Muscle of leg (tissue), 11 donors: ENCODE data around the gene SUGT1. TPM values are rescaled to one million over a fixed set of nuclear protein-coding genes. Genes with fewer than 3 reads are reported as not detected.
A peak's percentile ranks its signal among the peaks of the same experiment; 100 is the strongest.
"Not testable (repeated sequence)": the region's sequence is repeated elsewhere in the genome, so short reads cannot be mapped to it uniquely, and the experiment has no call there.

Experiments used
- DNase-seq: peaks from one replicate; pipeline ENCODE4 v3.0.0; 2013
- H3K27ac ChIP-seq: one replicate; pipeline ENCODE4 v1.5.1; 2013; ENCODE audit warnings: mild to moderate bottlenecking, low read length, control low read depth
- H3K27me3 ChIP-seq: one replicate; pipeline ENCODE4 v1.6.1; 2013; ENCODE audit warnings: low read length; ENCODE audit not compliant: control insufficient read depth, insufficient read depth
- H3K36me3 ChIP-seq: one replicate; pipeline ENCODE4 v1.6.1; 2013; ENCODE audit warnings: low read length; ENCODE audit not compliant: control insufficient read depth, insufficient read depth
- H3K4me1 ChIP-seq: one replicate; pipeline ENCODE4 v1.6.1; 2013; ENCODE audit warnings: low read length; ENCODE audit not compliant: control insufficient read depth, insufficient read depth
- H3K4me3 ChIP-seq: one replicate; pipeline ENCODE4 v1.5.1; 2013; ENCODE audit warnings: low read length, control low read depth
- H3K9me3 ChIP-seq: replicated peaks from 2 replicates; pipeline ENCODE4 v1.6.1; 2013; ENCODE audit warnings: low read depth, low read length; ENCODE audit not compliant: control insufficient read depth
- WGBS: methylation state at CpG from one replicate; pipeline ENCODE4 v1.1.5; 2013; ENCODE audit warnings: missing lambda C conversion rate; ENCODE audit not compliant: insufficient coverage; 5-methylcytosine and 5-hydroxymethylcytosine counted together
- polyA plus RNA-seq, 8 donors: library from polyadenylated mRNA; unstranded; fragments of 120-200 nt; gene quantifications; one replicate each; pipeline versions ENCODE4 v1.2.1 to v1.2.3, GENCODE V29; 2013; ENCODE audit warnings: inconsistent platforms in 1 of 8, low replicate concordance in 1 of 8; ENCODE audit not compliant: insufficient read length in 8 of 8, insufficient read depth in 1 of 8
- total RNA-seq: library from RNA; stranded (reverse); fragments of 120-200 nt; gene quantifications from one replicate; pipeline ENCODE4 v1.2.4, GENCODE V29; 2013

SUGT1 gene
- total and polyA plus RNA-seq, 9 donors: 33.6 to 42.7 (median 36.0) TPM

- Histone ChIP-seq H3K27me3 (no peaks in the 10 kb centered on the region), H3K36me3 (no peaks in the 10 kb centered on the region), H3K4me3 (no peak overlapping the region), H3K9me3 (no peaks in the 10 kb centered on the region), H3K4me1 (no peaks in the 10 kb centered on the region), H3K27ac (no peak overlapping the region)
- 33% methylated on average over 1 of the region's 6 CpGs for WGBS
- peak; percentile 3 for DNase-seq
These were observed 49.3 kb downstream of the SUGT1 start for GRCh38 chr13:52701728-52702465.

GRCh38 chr13:52703482-52703881, 50.8 kb downstream of the SUGT1 start:
- Histone ChIP-seq H3K9me3 (no peaks in the 10 kb centered on the region), H3K36me3 (no peaks in the 10 kb centered on the region), H3K4me3 (no peak overlapping the region), H3K27me3 (no peaks in the 10 kb centered on the region), H3K27ac (no peak overlapping the region), H3K4me1 (no peaks in the 10 kb centered on the region)
- WGBS: 7% methylated on average over 3 of the region's 6 CpGs
- no peak for DNase-seq

- WGBS: no CpG with 5 or more reads among the region's 3 CpGs
- Histone ChIP-seq H3K4me3 (no peak overlapping the region), H3K4me1 (peaks cover under 1% of the 10 kb centered on the region), H3K27me3 (no peaks in the 10 kb centered on the region), H3K27ac (no peak overlapping the region), H3K36me3 (no peaks in the 10 kb centered on the region), H3K9me3 (no peaks in the 10 kb centered on the region)
- DNase-seq: no peak
These were observed 53.4 kb downstream of the SUGT1 start for GRCh38 chr13:52706081-52706480.

- Histone ChIP-seq H3K36me3 (no peaks in the 10 kb centered on the region), H3K9me3 (no peaks in the 10 kb centered on the region), H3K27ac (no peak overlapping the region), H3K4me3 (no peak overlapping the region), H3K4me1 (peaks cover 9% of the 10 kb centered on the region), H3K27me3 (no peaks in the 10 kb centered on the region)
- WGBS: no CpG with 5 or more reads among the region's 1 CpG
- no peak for DNase-seq
These were observed 54.7 kb downstream of the SUGT1 start for GRCh38 chr13:52707375-52707774.

- H3K27me3 ChIP-seq, H3K36me3 ChIP-seq, H3K4me1 ChIP-seq, H3K4me3 ChIP-seq, H3K9me3 ChIP-seq, H3K27ac ChIP-seq, DNase-seq: not testable (repeated sequence)
- WGBS: 78% methylated on average over 8 of the region's 12 CpGs
These were observed 55.6 kb downstream of the SUGT1 start for GRCh38 chr13:52708266-52708665.

- no peaks in the 10 kb centered on the region for H3K27me3 ChIP-seq
- 70% methylated on average over 1 of the region's 3 CpGs for WGBS
- peak; percentile 51 for DNase-seq
- H3K4me1 ChIP-seq: peaks cover 9% of the 10 kb centered on the region
- no peaks in the 10 kb centered on the region for H3K36me3 ChIP-seq
- H3K4me3 ChIP-seq: no peak overlapping the region
- H3K9me3 ChIP-seq: no peaks in the 10 kb centered on the region
- no peak overlapping the region for H3K27ac ChIP-seq
These were observed 58.6 kb downstream of the SUGT1 start for GRCh38 chr13:52711286-52711685.

GRCh38 chr13:52712385-52712784, 59.7 kb downstream of the SUGT1 start:
- H3K36me3 ChIP-seq: no peaks in the 10 kb centered on the region
- no CpG with 5 or more reads among the region's 3 CpGs for WGBS
- no peaks in the 10 kb centered on the region for H3K27me3 ChIP-seq
- no peak overlapping the region for H3K4me3 ChIP-seq
- no peaks in the 10 kb centered on the region for H3K9me3 ChIP-seq
- DNase-seq: no peak
- H3K4me1 ChIP-seq: peaks cover 9% of the 10 kb centered on the region
- H3K27ac ChIP-seq: no peak overlapping the region

- Histone ChIP-seq H3K4me3 (no peak overlapping the region), H3K4me1 (peaks cover 9% of the 10 kb centered on the region), H3K36me3 (no peaks in the 10 kb centered on the region), H3K27ac (no peak overlapping the region), H3K27me3 (no peaks in the 10 kb centered on the region), H3K9me3 (no peaks in the 10 kb centered on the region)
- DNase-seq: peak; percentile 72
- no CpG with 5 or more reads among the region's 3 CpGs for WGBS
These were observed 61.3 kb downstream of the SUGT1 start for GRCh38 chr13:52713894-52714293.

GRCh38 chr13:52720904-52721303, 68.3 kb downstream of the SUGT1 start:
- H3K4me3 ChIP-seq, H3K27me3 ChIP-seq: not testable (repeated sequence)
- 75% methylated on average over 2 of the region's 7 CpGs for WGBS

GRCh38 chr13:52721356-52721755, 68.7 kb downstream of the SUGT1 start:
- H3K4me1 ChIP-seq, H3K36me3 ChIP-seq, H3K9me3 ChIP-seq, H3K4me3 ChIP-seq, H3K27ac ChIP-seq, H3K27me3 ChIP-seq, DNase-seq: not testable (repeated sequence)
- 80% methylated on average over 1 of the region's 2 CpGs for WGBS

More at GRCh38 chr13:52720904-52721303, 68.3 kb downstream of the SUGT1 start:
- H3K27ac ChIP-seq, DNase-seq, H3K4me1 ChIP-seq, H3K9me3 ChIP-seq, H3K36me3 ChIP-seq: not testable (repeated sequence)

GRCh38 chr13:52723181-52723580, 70.5 kb downstream of the SUGT1 start:
- Histone ChIP-seq H3K4me3 (no peak overlapping the region), H3K27ac (no peak overlapping the region), H3K4me1 (no peaks in the 10 kb centered on the region), H3K9me3 (no peaks in the 10 kb centered on the region), H3K36me3 (no peaks in the 10 kb centered on the region), H3K27me3 (no peaks in the 10 kb centered on the region)
- 80% methylated on average over 1 of the region's 4 CpGs for WGBS
- DNase-seq: no peak
